Measurements from ENCODE around the gene PGM3.

The PGM3 gene

DNA sequence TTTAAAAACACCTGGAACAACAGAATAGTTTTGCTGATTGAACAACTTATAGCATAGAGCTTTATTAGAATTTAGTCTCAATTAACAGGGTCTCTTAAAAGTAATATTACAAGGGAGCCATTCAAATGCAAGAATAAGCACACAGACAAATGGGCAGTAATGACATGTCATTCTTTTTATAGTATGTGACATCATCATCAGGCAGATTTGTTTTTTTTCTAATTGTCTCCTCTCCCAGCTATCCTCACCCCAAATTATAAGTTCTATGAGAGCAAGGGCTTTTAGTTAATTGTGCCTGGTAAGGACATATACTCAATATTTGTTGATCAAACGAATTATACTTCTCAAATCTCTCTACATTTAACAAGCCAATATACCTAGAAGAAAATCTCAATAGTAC, 11.0 kb downstream of the PGM3 start:
- DNase-seq: no peak

GRCh38 chr6:83180426-83180950, 12.6 kb downstream of the PGM3 start:
- DNase-seq: no peak

DNA sequence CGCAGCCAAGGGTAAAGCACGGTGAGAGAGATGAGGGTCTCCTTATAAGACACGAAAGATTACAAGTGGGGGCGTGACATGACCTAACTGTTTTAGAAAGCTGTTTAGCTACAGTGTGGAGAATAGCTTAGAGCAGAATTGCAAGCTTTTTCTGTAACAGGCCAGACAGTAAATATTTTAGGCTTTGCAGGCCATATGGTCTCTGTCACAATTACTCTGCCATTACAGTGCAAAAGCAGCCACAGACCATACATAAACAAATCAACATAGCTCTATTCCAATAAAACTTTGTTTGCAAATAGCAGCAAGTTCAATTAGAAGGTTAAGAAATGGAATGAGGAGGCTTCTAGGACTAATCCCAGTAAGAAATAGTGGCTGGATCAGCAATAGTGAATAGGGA, 16.8 kb downstream of the PGM3 start:
- no peak for DNase-seq

- DNase-seq: no peak
These were observed 23.6 kb downstream of the PGM3 start for GRCh38 chr6:83169511-83169910.

DNA sequence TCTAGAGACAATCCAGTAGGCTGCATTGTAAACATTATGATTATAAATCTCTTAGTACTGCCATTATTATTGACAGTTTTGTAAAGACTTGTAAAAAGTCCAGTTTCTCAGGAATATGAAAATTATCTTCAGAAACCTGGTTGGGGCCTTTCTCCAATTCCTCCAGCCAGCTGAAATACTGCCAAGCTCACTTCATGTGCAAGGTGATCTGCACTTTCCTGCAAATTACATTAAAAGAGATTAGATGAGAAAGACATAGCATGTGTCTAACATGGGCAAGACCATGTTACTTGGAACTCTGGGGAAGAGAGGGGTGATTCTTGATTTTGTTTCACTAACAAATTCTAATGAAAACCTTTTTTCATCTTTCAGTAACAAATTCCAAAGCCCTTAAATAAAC, 24.0 kb downstream of the PGM3 start:
- DNase-seq: no peak

- DNase-seq: no peak
These were observed 24.5 kb downstream of the PGM3 start for GRCh38 chr6:83168556-83168955.

DNA sequence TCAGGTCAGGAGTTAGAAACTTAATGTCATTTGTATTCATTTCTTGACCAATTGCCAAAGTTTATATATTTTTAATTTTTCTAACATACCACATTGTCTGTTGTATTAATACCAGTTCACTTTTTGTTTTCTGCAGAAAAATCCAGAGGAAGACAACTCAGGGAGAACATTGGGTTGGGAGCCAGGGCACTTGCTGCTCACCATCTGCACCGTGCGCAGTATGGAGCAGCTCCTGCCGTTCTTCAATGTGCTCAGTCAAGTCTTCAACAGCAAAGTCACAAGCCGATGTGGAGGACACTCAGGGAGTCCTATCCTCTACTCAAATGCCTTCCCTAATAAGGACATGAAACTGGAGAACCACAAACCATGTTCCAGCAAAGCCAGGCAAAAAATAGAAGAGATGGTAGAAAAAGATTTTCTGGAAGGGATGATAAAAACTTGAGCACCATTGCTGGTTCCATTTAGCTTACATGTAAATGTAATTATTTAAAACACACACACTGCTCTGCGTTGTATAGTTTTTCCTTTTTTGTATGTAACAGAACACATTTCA, 25.3 kb downstream of the PGM3 start:
- DNase-seq: no peak

GRCh38 chr6:83160167-83160566, 32.9 kb downstream of the PGM3 start:
- DNase-seq: no peak

GRCh38 chr6:83155794-83156193, 37.3 kb downstream of the PGM3 start:
- DNase-seq: no peak

- no peak for DNase-seq
These were observed 39.1 kb downstream of the PGM3 start for GRCh38 chr6:83153883-83154521.

DNA sequence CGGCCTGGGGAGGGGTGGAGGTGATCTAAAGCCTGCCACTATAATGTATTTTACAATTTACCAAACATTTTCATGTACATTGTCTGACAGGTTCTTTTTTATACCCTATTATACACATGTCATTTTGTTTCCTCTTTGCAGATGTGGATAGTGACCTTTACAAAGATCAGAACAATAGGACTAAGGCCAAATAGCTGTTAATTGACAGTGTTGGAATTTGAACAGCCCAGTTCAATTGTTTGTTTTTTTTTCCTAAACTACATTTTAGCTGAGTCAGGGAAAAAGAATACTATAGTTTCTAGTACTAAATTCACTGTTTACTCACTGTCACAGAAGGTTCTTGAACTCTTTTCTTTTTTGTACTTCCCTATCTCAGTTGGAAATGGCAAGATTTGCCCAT, 40.2 kb downstream of the PGM3 start:
- DNase-seq: no peak

- DNase-seq: no peak
These were observed 42.0 kb downstream of the PGM3 start for GRCh38 chr6:83151114-83151513.

GRCh38 chr6:83138758-83139157, 54.3 kb downstream of the PGM3 start:
- DNase-seq: no peak

DNA sequence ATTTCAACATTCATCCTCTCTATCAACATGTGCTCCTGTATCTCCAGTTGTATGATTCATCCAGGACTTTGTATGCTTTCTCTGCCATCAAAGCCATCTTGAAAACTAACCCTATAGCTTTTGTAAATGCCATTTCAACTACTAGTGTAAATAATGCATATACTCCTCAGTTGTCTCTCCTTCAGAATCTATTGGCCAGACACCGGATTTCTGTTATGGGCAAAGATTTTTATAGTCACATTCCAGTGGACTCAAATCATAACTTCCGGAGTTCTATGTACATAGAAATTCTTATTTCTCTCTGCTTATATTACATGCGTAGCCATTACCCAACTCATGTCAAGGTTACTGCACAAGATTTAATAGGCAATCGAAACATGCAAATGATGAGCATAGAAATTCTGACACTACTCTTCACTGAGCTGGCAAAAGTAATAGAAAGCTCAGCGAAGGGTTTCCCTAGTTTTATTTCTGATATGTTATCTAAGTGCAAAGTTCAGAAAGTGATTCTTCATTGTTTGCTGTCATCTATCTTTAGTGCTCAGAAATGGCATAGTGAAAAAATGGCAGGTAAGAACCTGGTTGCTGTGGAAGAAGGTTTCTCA, 54.8 kb downstream of the PGM3 start:
- DNase-seq: no peak

DNA sequence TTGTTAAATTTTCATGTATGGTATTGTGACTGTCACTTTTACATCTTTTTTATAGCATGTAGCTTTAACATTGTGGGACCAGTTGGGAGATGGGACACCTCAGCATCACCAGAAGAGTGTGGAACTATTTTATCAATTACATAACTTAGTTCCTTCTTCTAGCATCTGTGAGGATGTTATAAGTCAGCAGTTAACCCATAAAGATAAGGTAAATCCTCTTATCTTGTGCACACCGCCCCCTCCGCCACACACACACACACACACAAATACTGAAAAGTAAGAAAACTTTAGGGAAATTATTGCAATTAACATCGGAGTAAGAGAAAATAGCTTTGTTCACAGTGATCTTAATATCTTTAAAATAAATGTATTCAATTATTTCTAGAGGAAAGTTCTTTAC, 60.9 kb downstream of the PGM3 start:
- DNase-seq: no peak

- DNase-seq: no peak
These were observed 65.1 kb downstream of the PGM3 start for GRCh38 chr6:83127976-83128375.

- no peak for DNase-seq
These were observed 65.8 kb downstream of the PGM3 start for GRCh38 chr6:83127258-83127657.

GRCh38 chr6:83126807-83127206, 66.3 kb downstream of the PGM3 start:
- DNase-seq: no peak

- no peak for DNase-seq
These were observed 66.8 kb downstream of the PGM3 start for GRCh38 chr6:83126223-83126622.

GRCh38 chr6:83125425-83125824, 67.6 kb downstream of the PGM3 start:
- no peak for DNase-seq

GRCh38 chr6:83124553-83124952, 68.5 kb downstream of the PGM3 start:
- no peak for DNase-seq

DNA sequence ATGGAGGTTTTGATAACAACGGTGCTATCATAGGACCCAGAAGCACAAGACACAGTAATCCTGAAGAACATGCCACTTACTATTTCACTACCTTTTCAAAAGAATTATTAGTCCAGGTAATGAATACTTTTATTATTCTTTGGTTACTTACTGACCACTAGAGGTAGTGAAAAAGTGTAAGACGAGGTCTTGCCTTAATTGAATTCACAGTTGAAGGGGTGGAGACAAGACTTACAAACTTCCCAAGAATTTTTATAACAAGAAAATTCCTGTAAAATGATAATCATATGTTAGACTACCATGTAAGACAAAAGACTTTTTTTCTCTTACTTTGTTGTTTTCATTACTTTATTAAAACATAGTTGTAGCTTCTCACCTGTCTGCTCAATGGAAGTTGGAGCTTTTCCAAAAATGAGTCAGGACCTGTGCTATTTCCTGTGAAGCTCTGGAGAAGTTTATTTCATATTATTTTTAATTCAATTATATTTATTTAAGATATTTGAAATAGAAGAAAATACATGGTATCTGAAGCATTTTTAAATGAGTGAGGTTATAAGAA, 73.2 kb downstream of the PGM3 start:
- DNase-seq: no peak

GRCh38 chr6:83117802-83118201, 75.3 kb downstream of the PGM3 start:
- DNase-seq: no peak

Data from activated T-cell treated with anti-CD3 and anti-CD28 coated beads, Interleukin-2, amount 50 U/mL, for 48 hours (primary cell).